Endothelial cell of umbilical vein (primary cell): Measurements from ENCODE around the gene RAB6C. TPM values are rescaled to one million over a fixed set of nuclear protein-coding genes. Genes with fewer than 3 reads are reported as not detected.
"Not testable (repeated sequence)": the region's sequence is repeated elsewhere in the genome, so short reads cannot be mapped to it uniquely, and the experiment has no call there.

Experiments used
- BruUV-seq: library from RNA; stranded (reverse); fragments of 400-500 nt; replicated peaks from 2 replicates; lab custom pipeline; 2021; lab: Mats Ljungman, UMichigan
- CTCF ChIA-PET: fragments of 300-600, 350-600 bp; sonication (Branson Sonifier 250); formaldehyde crosslinking; loops from one replicate; lab custom pipeline; 2021; ENCODE audit warnings: antibody characterized with exemption, inconsistent platforms; lab: Charles Lee
- POLR2A ChIA-PET: fragments of 300-600, 350-600 bp; sonication (Branson Sonifier 250); formaldehyde crosslinking; loops from one replicate; lab custom pipeline; 2021; ENCODE audit warnings: antibody characterized with exemption, inconsistent platforms; lab: Charles Lee
- DNase-seq: peaks from one replicate; pipeline ENCODE4 v3.0.0-alpha.2; 2011; ENCODE audit warnings: low read depth, low spot score
- FAIRE-seq: peaks from 2 replicates; lab custom pipeline; 2011; peaks lifted over from hg19 to GRCh38; lab: Jason Lieb, UNC
- H2AFZ ChIP-seq: 2 replicates; pipeline ENCODE4 v1.6.0; 2012; ENCODE audit warnings: low read depth, low read length, control low read depth, inconsistent platforms
- H3K27ac ChIP-seq: 2 replicates; pipeline ENCODE4 v1.5.1; 2011; ENCODE audit warnings: low read depth, mild to moderate bottlenecking, control low read depth, low read length, moderate library complexity; ENCODE audit not compliant: insufficient read depth
- H3K27me3 ChIP-seq, 2 experiments: 2 replicates each; pipeline versions ENCODE4 v1.6.0 to v1.6.1; 2011; ENCODE audit warnings: low read length in 2 of 2, mixed read lengths in 1 of 2; ENCODE audit not compliant: control insufficient read depth in 2 of 2, insufficient read depth in 2 of 2
- H3K36me3 ChIP-seq, 2 experiments: 2 replicates in 1 of 2; 3 replicates in 1 of 2; pipeline ENCODE4 v1.5.1; 2011; ENCODE audit warnings: low read length in 2 of 2, mild to moderate bottlenecking in 1 of 2, moderate library complexity in 1 of 2; ENCODE audit not compliant: control insufficient read depth in 2 of 2, insufficient read depth in 2 of 2; ENCODE audit errors: extremely low read depth in 1 of 2
- H3K4me1 ChIP-seq: 3 replicates; pipeline ENCODE4 v1.5.1; 2011; ENCODE audit warnings: mild to moderate bottlenecking, low read length; ENCODE audit not compliant: control insufficient read depth, insufficient read depth; ENCODE audit errors: extremely low read depth
- H3K4me2 ChIP-seq: 2 replicates; pipeline ENCODE4 v1.6.1; 2011; ENCODE audit warnings: low read length, control low read depth, mixed read lengths; ENCODE audit not compliant: insufficient read depth
- H3K4me3 ChIP-seq, 3 experiments: fragments of 200-600 bp in 1 of 3; sonication (generic), shearing (Covaris generic) in 1 of 3; replicated peaks in 1 of 3; 2 replicates each; pipeline ENCODE4 v1.5.1; 2011 to 2016; ENCODE audit warnings: control low read depth in 3 of 3, low read length in 3 of 3, mild to moderate bottlenecking in 2 of 3, inconsistent platforms in 1 of 3, low read depth in 1 of 3, moderate library complexity in 1 of 3; ENCODE audit not compliant: insufficient read depth in 1 of 3
- H3K79me2 ChIP-seq: 2 replicates; pipeline ENCODE4 v1.6.0; 2012; ENCODE audit warnings: low read length, inconsistent platforms; ENCODE audit not compliant: control insufficient read depth, insufficient read depth
- H3K9ac ChIP-seq: replicated peaks from 2 replicates; pipeline ENCODE3; 2011; ENCODE audit warnings: low read length, control low read depth; ENCODE audit not compliant: insufficient read depth; ENCODE audit errors: extremely low read depth
- H3K9me1 ChIP-seq: replicated peaks from 3 replicates; pipeline ENCODE4 v1.6.0; 2011; ENCODE audit warnings: mild to moderate bottlenecking, low read length; ENCODE audit not compliant: control insufficient read depth, insufficient read depth; ENCODE audit errors: extremely low read depth
- H3K9me3 ChIP-seq: replicated peaks from 2 replicates; pipeline ENCODE4 v1.5.1; 2012; ENCODE audit warnings: low read length, inconsistent platforms; ENCODE audit not compliant: control insufficient read depth, insufficient read depth
- H4K20me1 ChIP-seq: replicated peaks from 2 replicates; pipeline ENCODE3; 2011; ENCODE audit warnings: mild to moderate bottlenecking, low read length; ENCODE audit not compliant: control insufficient read depth, insufficient read depth; ENCODE audit errors: extremely low read depth
- CTCF ChIP-seq, 2 donors: IDR thresholded peaks; 1 replicate in 1 of 2; 2 replicates in 1 of 2; pipeline ENCODE4 v1.5.1; 2011; ENCODE audit warnings: low read length in 2 of 2, mild to moderate bottlenecking in 2 of 2, moderate library complexity in 2 of 2, control low read depth in 1 of 2, inconsistent platforms in 1 of 2, low read depth in 1 of 2; ENCODE audit not compliant: insufficient read depth in 1 of 2; ENCODE audit errors: extremely low read depth in 1 of 2
- dilution Hi-C: fragments of 300-500 bp; cut with MboI; formaldehyde crosslinking; loops from one replicate; pipeline ENCODE4 v1.15.0; 2019; ENCODE audit warnings: low sequenced_read_pairs; ENCODE audit not compliant: extremely low pct_ligation_motif_present
- intact Hi-C: fragments of 100-400 bp; cut with micrococcal nuclease; formaldehyde crosslinking; loops from one replicate; pipeline ENCODE4 v1.10.0; 2022
- polyA plus RNA-seq, 4 experiments: library from polyadenylated mRNA; depleted of rRNA in 3 of 4; stranded (reverse) in 3 of 4; unstranded in 1 of 4; fragments of >200 nt; gene quantifications; 2 replicates each; pipeline versions ENCODE4 v1.2.1 to v1.2.3, GENCODE V29; 2011 to 2012; ENCODE audit warnings: missing spikeins in 1 of 4
- total RNA-seq: library from RNA; stranded (reverse); gene quantifications from 2 replicates; pipeline ENCODE4 v1.2.3, GENCODE V29; 2021

RAB6C gene
- total and polyA plus RNA-seq, 2 donors (not counting 3 experiments of a cell fraction or from before 2014, with no cell fraction given): not detected

GRCh38 chr2:130025931-130026330 lies 46.5 kb downstream of the RAB6C start:
- H3K9me3 ChIP-seq, intact Hi-C loops, H3K79me2 ChIP-seq, FAIRE-seq, BruUV-seq, CTCF ChIA-PET, H4K20me1 ChIP-seq, H3K9me1 ChIP-seq, H3K9ac ChIP-seq, H3K4me1 ChIP-seq, H3K4me2 ChIP-seq, H3K36me3 ChIP-seq, H3K4me3 ChIP-seq, H3K27me3 ChIP-seq, dilution Hi-C loops, H2AFZ ChIP-seq, POLR2A ChIA-PET, H3K27ac ChIP-seq: not testable (repeated sequence)
- DNase-seq: peak; percentile 30
- peak in 1 of 2 donors; percentile 13 for TF ChIP-seq CTCF (IDR thresholded peaks at IDR 0.05; ENCODE audit: extremely low read depth in 1 of 2, insufficient read depth in 1 of 2, low read depth in 1 of 2, low read length in 2 of 2)

Other genes with a start within 250 kb of the RAB6C start
- gene POTEF, start 149.6 kb downstream of the RAB6C start, total RNA-seq: 0.09 TPM in 1 of 2 replicates, not detected in the other
- 0.03 and 0.04 TPM in 2 replicates for gene POTEF, start 149.6 kb downstream of the RAB6C start, polyA plus RNA-seq
- 1.6 and 4.8 TPM in 2 replicates for gene CCDC74B, start 165.4 kb downstream of the RAB6C start, total RNA-seq
- 4.1 and 4.6 TPM in 2 replicates for gene CCDC74B, start 165.4 kb downstream of the RAB6C start, polyA plus RNA-seq
- gene SMPD4, start 201.9 kb downstream of the RAB6C start, total RNA-seq: 88.1 and 91.4 TPM in 2 replicates
- gene SMPD4, start 201.9 kb downstream of the RAB6C start, polyA plus RNA-seq: 85.3 and 102 TPM in 2 replicates
- 337 and 364 TPM in 2 replicates for gene MZT2B, start 202.6 kb downstream of the RAB6C start, total RNA-seq
- gene MZT2B, start 202.6 kb downstream of the RAB6C start, polyA plus RNA-seq: 182 and 288 TPM in 2 replicates
- not detected in 2 replicates for gene TUBA3E, start 218.8 kb downstream of the RAB6C start, total RNA-seq
- gene TUBA3E, start 218.8 kb downstream of the RAB6C start, polyA plus RNA-seq: not detected in 2 replicates